Panc1 (cell line): ENCODE results near the gene BLVRA. TPM values are rescaled to one million over a fixed set of nuclear protein-coding genes. Genes with fewer than 3 reads are reported as not detected.
"Not testable (repeated sequence)": the region's sequence is repeated elsewhere in the genome, so short reads cannot be mapped to it uniquely, and the experiment has no call there.

Experiments
- ATAC-seq: fragments of 200-7000 bp; cut with Tn5 transposase; 2 replicates; pipeline ENCODE4 v1.9.1; 2020; ENCODE audit warnings: mild to moderate bottlenecking, moderate library complexity
- BruUV-seq: library from RNA; stranded (reverse); fragments of 400-500 nt; replicated peaks from 2 replicates; lab custom pipeline; 2021; lab: Mats Ljungman, UMichigan
- CTCF ChIA-PET: fragments of 300-600 bp; sonication (Branson Sonifier 250); formaldehyde crosslinking; loops from one replicate; lab custom pipeline; 2022; ENCODE audit warnings: antibody characterized with exemption; lab: Charles Lee
- POLR2A ChIA-PET: fragments of 300-600 bp; sonication (Branson Sonifier 250); formaldehyde crosslinking; loops from one replicate; lab custom pipeline; 2022; ENCODE audit warnings: antibody characterized with exemption; lab: Charles Lee
- DNase-seq: peaks from one replicate; pipeline ENCODE4 v3.0.0-alpha.2; 2010; ENCODE audit warnings: low read depth, low spot score
- H3K27ac ChIP-seq: 2 replicates; pipeline ENCODE4 v1.5.1; 2011; ENCODE audit warnings: mild to moderate bottlenecking, low read length, inconsistent platforms
- H3K27me3 ChIP-seq: fragments of 200-500 bp; sonication (Bioruptor generic); 2 replicates; pipeline ENCODE4 v1.6.0; 2014; ENCODE audit warnings: low read length, inconsistent platforms; ENCODE audit not compliant: control insufficient read depth, insufficient read depth
- H3K36me3 ChIP-seq: fragments of 200-500 bp; sonication (Bioruptor generic); 2 replicates; pipeline ENCODE4 v1.5.1; 2014; ENCODE audit warnings: inconsistent platforms, mild to moderate bottlenecking, low read length, moderate library complexity; ENCODE audit not compliant: control insufficient read depth, insufficient read depth
- H3K4me1 ChIP-seq: 2 replicates; pipeline ENCODE4 v1.5.1; 2011; ENCODE audit warnings: inconsistent platforms, mild to moderate bottlenecking, low read length, moderate library complexity; ENCODE audit not compliant: control insufficient read depth, insufficient read depth
- H3K4me3 ChIP-seq, 2 experiments: 2 replicates each; pipeline ENCODE4 v1.5.1; 2011 to 2012; ENCODE audit warnings: low read depth in 2 of 2, low read length in 2 of 2, mild to moderate bottlenecking in 2 of 2, inconsistent platforms in 1 of 2, moderate library complexity in 1 of 2
- H3K9me3 ChIP-seq: fragments of 200-500 bp; sonication (Bioruptor generic); 2 replicates; pipeline ENCODE4 v1.5.1; 2014; ENCODE audit warnings: low read depth, mild to moderate bottlenecking, inconsistent platforms, low read length, moderate library complexity; ENCODE audit not compliant: control insufficient read depth, insufficient read depth
- CTCF ChIP-seq: fragments of 450-650 bp; IDR thresholded peaks from 2 replicates; pipeline ENCODE4 v1.5.1; 2017; ENCODE audit warnings: mild to moderate bottlenecking
- POLR2AphosphoS5 ChIP-seq: IDR thresholded peaks from 2 replicates; pipeline ENCODE4 v1.6.1; 2012; ENCODE audit warnings: mild to moderate bottlenecking, low read depth, low read length, moderate library complexity
- REST ChIP-seq, 2 experiments: IDR thresholded peaks; 2 replicates each; pipeline ENCODE4 v1.6.1; 2011 to 2012; ENCODE audit warnings: low read depth in 2 of 2, control low read depth in 1 of 2, low read length in 1 of 2, mild to moderate bottlenecking in 1 of 2, moderate library complexity in 1 of 2; ENCODE audit not compliant: insufficient read depth in 1 of 2
- SIN3A ChIP-seq: IDR thresholded peaks from 2 replicates; pipeline ENCODE4 v1.6.1; 2012; ENCODE audit warnings: low read depth, mild to moderate bottlenecking, low read length, moderate library complexity, borderline replicate concordance; ENCODE audit not compliant: insufficient read depth
- TCF7L2 ChIP-seq: IDR thresholded peaks from 2 replicates; pipeline ENCODE4 v1.6.1; 2011; ENCODE audit warnings: mild to moderate bottlenecking, low read depth, low read length, inconsistent platforms
- in situ Hi-C: cut with HindIII; loops from 2 replicates; pipeline ENCODE4 v1.10.0; 2016; ENCODE audit warnings: low sequenced_read_pairs, low pct_unique_long_range_greater_than_20kb
- intact Hi-C: fragments of 100-400 bp; cut with micrococcal nuclease; formaldehyde crosslinking; loops from one replicate; pipeline ENCODE4 v1.10.0; 2022; ENCODE audit not compliant: unreplicated experiment
- total RNA-seq: library from RNA; stranded (reverse); gene quantifications from one replicate; pipeline ENCODE4 v1.2.1, GENCODE V29; 2021; ENCODE audit not compliant: unreplicated experiment

The BLVRA gene
- total RNA-seq, 1 experiment from 2014 or later, result 85.5 TPM

GRCh38 chr7:43810195-43810941 is 51.9 kb downstream of the BLVRA start:
- CTCF ChIA-PET, result interaction anchor here (0.8 kb wide), 1 partner anchor 228 kb away, joined by 3 read pairs; the partner anchor contains the start of gene STK17A
- H3K4me3 ChIP-seq, H3K4me1 ChIP-seq, intact Hi-C loops, BruUV-seq, DNase-seq, H3K27me3 ChIP-seq, in situ Hi-C loops, H3K9me3 ChIP-seq, H3K36me3 ChIP-seq, POLR2A ChIA-PET, H3K27ac ChIP-seq: not testable (repeated sequence)
- peak; percentile 72; the same call in 1 of the 2 replicates for ATAC-seq

- CTCF ChIA-PET, result no interaction called here
- intact Hi-C loops, result no loop called here
Measured at GRCh38 chr7:43815373-43815772, 56.9 kb downstream of the BLVRA start.

GRCh38 chr7:43816046-43816797 is 57.7 kb downstream of the BLVRA start:
- in situ Hi-C loops, DNase-seq, H3K9me3 ChIP-seq, H3K36me3 ChIP-seq, H3K4me1 ChIP-seq, H3K4me3 ChIP-seq, POLR2A ChIA-PET, H3K27ac ChIP-seq, CTCF ChIA-PET, intact Hi-C loops, BruUV-seq, ATAC-seq, H3K27me3 ChIP-seq: not testable (repeated sequence)

More at GRCh38 chr7:43815373-43815772, 56.9 kb downstream of the BLVRA start:
- Histone ChIP-seq H3K4me1 (no peaks in the 10 kb centered on the region), H3K27ac (no peak overlapping the region), H3K9me3 (peaks cover 6% of the 10 kb centered on the region; the same call in 1 of the 2 replicates), H3K4me3 (no peak overlapping the region), H3K36me3 (no peaks in the 10 kb centered on the region), H3K27me3 (no peaks in the 10 kb centered on the region; the same call in 1 of the 2 replicates)
- TF ChIP-seq REST (IDR thresholded peaks at IDR 0.05; ENCODE audit: insufficient read depth in 1 of 2, low read depth in 2 of 2, low read length in 1 of 2), result no peak
- TF ChIP-seq TCF7L2, result no peak
- TF ChIP-seq POLR2AphosphoS5, result no peak
- TF ChIP-seq SIN3A, result no peak
- no peak for TF ChIP-seq CTCF
- in situ Hi-C loops, result no loop called here
- peak; percentile 51; the same call in 1 of the 2 replicates for ATAC-seq
- BruUV-seq, result no TSS peak
- POLR2A ChIA-PET, result interaction anchor here (0.6 kb wide), 1 partner anchor 208 kb away, joined by 5 read pairs; no protein-coding TSS in a partner anchor
- DNase-seq, result no peak

GRCh38 chr7:43823425-43823824 is 64.9 kb downstream of the BLVRA start:
- CTCF ChIA-PET, H3K27me3 ChIP-seq, H3K4me1 ChIP-seq, ATAC-seq, H3K27ac ChIP-seq, H3K9me3 ChIP-seq, H3K36me3 ChIP-seq, DNase-seq, POLR2A ChIA-PET, H3K4me3 ChIP-seq, BruUV-seq, in situ Hi-C loops, intact Hi-C loops: not testable (repeated sequence)
